ENCODE results near the gene ZCCHC10. TPM values are rescaled to one million over a fixed set of nuclear protein-coding genes. Genes with fewer than 3 reads are reported as not detected.

ZCCHC10 gene
- total and polyA plus RNA-seq, 12 donors: 12.2 to 29.9 (median 19.4) TPM

GRCh38 chr5:133059621-133060020, 33.3 kb upstream of the ZCCHC10 start:
- intact Hi-C loops (cut with DNase I): loop anchor here in 2 of 10 donors (10.0 kb wide), 1 partner anchor 95 kb away; the partner anchor contains the start of gene AFF4 (in 2 of the 2)
- no peak for DNase-seq
- Histone ChIP-seq H3K9me3 (no peaks in the 10 kb centered on the region), H3K4me3 (no peak overlapping the region), H3K27ac (no peak overlapping the region), H3K27me3 (no peaks in the 10 kb centered on the region), H3K4me1 (peaks cover 0 to 60% (median 44%) of the 10 kb centered on the region in 9 donors), H3K36me3 (peaks cover 0 to 1% (median 0%) of the 10 kb centered on the region in 9 donors)
- 76 to 84% methylated on average over 3 of the region's 3 CpGs for WGBS, 2 donors
- ATAC-seq: no peak
- no peak for TF ChIP-seq CTCF (IDR thresholded peaks at IDR 0.05)

GRCh38 chr5:133056891-133057290, 30.5 kb upstream of the ZCCHC10 start:
- ATAC-seq: no peak
- intact Hi-C loops (cut with DNase I): loop anchor here in 2 of 10 donors (10.0 kb wide), 1 partner anchor 92 kb away; the partner anchor contains the start of gene AFF4 (in 2 of the 2)
- no peak overlapping the region for H3K4me3 ChIP-seq
- TF ChIP-seq CTCF (IDR thresholded peaks at IDR 0.05): no peak
- H3K36me3 ChIP-seq: no peaks in the 10 kb centered on the region
- H3K27me3 ChIP-seq: no peaks in the 10 kb centered on the region
- H3K9me3 ChIP-seq: no peaks in the 10 kb centered on the region
- peaks cover 0 to 63% (median 44%) of the 10 kb centered on the region in 9 donors for H3K4me1 ChIP-seq
- H3K27ac ChIP-seq: no peak overlapping the region
- no peak for DNase-seq
- 93 to 94% methylated on average over 1 of the region's 1 CpG for WGBS, 2 donors

GRCh38 chr5:133054697-133055471, 28.5 kb upstream of the ZCCHC10 start:
- Histone ChIP-seq H3K27ac (no peak overlapping the region), H3K4me3 (no peak overlapping the region), H3K36me3 (no peaks in the 10 kb centered on the region), H3K4me1 (peaks cover 2 to 71% (median 58%) of the 10 kb centered on the region in 9 donors), H3K9me3 (no peaks in the 10 kb centered on the region), H3K27me3 (no peaks in the 10 kb centered on the region)
- no peak for TF ChIP-seq CTCF (IDR thresholded peaks at IDR 0.05)
- intact Hi-C loops (cut with DNase I): loop anchor here in 2 of 10 donors (10.0 kb wide), 1 partner anchor 90 kb away; the partner anchor contains the start of gene AFF4 (in 2 of the 2)
- 91 to 92% methylated on average over 7 of the region's 7 CpGs for WGBS, 2 donors
- ATAC-seq (no peak), DNase-seq (no peak)

DNA sequence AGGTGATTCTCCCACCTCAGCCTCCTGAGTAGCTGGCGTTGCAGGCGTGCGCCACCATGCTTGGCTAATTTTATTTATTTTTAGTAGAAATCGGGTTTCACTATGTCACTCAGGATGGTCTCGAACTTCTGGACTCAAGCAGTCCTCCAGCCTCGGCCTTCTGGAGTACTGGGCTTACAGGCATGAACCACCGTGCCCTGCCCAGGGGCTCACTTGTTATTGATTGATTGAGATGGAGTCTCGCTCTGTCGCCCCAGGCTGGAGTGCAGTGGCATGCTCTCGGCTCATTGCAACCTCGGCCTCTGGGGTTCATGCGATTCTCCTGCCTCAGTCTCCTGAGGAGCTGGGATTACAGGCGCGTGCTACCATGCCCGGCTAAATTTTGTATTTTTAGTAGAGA, 27.1 kb upstream of the ZCCHC10 start:
- 94 to 97% methylated on average over 15 of the region's 15 CpGs for WGBS, 2 donors
- Histone ChIP-seq H3K4me1 (peaks cover 6 to 82% (median 69%) of the 10 kb centered on the region in 9 donors), H3K4me3 (peak overlapping the region in 8 of 10 donors; percentile 83 to 98 (median 94)), H3K36me3 (no peaks in the 10 kb centered on the region), H3K9me3 (no peaks in the 10 kb centered on the region), H3K27me3 (no peaks in the 10 kb centered on the region), H3K27ac (no peak overlapping the region)
- DNase-seq (no peak), ATAC-seq (no peak)
- no peak for TF ChIP-seq CTCF (IDR thresholded peaks at IDR 0.05)
- intact Hi-C loops (cut with DNase I): loop anchor here in 3 of 10 donors (2.0 to 10.0 kb wide), 2 partner anchors 89 to 91 kb away; partner anchors contain the start of gene AFF4 (in 3 of the 3)
